Stimulated activated memory B cell treated with anti-CD40 and anti-IgM and Interleukin-4, amounts not matched to agents 10 μg/mL and 1 μg/mL and 100 μg/mL, for 72 hours (primary cell): Measurements from ENCODE around the gene OIT3.

Source experiments
- ATAC-seq: fragments of 150-1000 bp; cut with Tn5 transposase; 2 replicates; pipeline ENCODE4 v1.10.0; 2021
- H3K27ac Mint-ChIP-seq: one replicate; pipeline ENCODE4 v1.8.0; 2022; ENCODE audit warnings: mild to moderate bottlenecking, mixed read lengths
- H3K27me3 Mint-ChIP-seq: one replicate; pipeline ENCODE4 v1.8.0; 2022; ENCODE audit warnings: mixed read lengths
- H3K36me3 Mint-ChIP-seq: one replicate; pipeline ENCODE4 v1.8.0; 2022; ENCODE audit warnings: mixed read lengths
- H3K4me1 Mint-ChIP-seq: one replicate; pipeline ENCODE4 v1.8.0; 2022; ENCODE audit warnings: mixed read lengths
- H3K4me3 Mint-ChIP-seq: one replicate; pipeline ENCODE4 v1.8.0; 2022; ENCODE audit warnings: mild to moderate bottlenecking, moderate library complexity, mixed read lengths
- H3K9me3 Mint-ChIP-seq: one replicate; pipeline ENCODE4 v1.8.0; 2022; ENCODE audit warnings: mixed read lengths

The OIT3 gene

DNA sequence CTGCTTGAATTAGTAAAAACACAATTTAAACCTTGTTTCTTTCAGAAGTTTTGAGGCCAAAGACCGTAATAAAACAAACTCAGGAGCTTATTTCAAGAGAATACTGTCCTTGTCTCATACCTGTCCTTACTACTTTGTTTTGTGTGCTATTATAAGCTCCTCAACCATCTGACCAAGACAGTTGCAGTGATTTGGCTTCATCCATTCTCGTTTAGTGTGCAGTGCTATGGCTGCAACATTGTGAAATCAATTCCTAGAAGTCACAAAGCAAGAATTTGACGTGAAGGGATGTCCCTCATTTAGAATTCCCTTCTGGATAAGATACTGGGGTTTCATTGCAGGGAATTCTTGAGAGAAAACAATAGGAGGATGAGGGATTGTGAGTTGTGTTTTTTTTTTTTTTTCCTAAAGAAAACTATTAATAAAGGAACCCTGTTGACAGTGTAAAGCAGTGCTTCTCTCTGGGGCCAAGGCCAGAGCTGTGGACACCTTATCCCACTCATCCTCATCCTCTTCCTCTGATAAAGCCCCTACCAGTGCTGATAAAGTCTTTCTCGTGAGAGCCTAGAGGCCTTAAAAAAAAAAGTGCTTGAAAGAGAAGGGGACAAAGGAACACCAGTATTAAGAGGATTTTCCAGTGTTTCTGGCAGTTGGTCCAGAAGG lies at the start of gene OIT3:
TSS of gene OIT3 (plus strand) at position 604 of the 663 bp plus-strand sequence. CDS start 60 bp downstream, outside the sequence.
- Mint-ChIP-seq H3K4me1 (no peaks in the 10 kb centered on the region), H3K9me3 (peaks cover 2% of the 10 kb centered on the region), H3K27me3 (peaks cover 15% of the 10 kb centered on the region), H3K27ac (no peak within 1 kb of the TSS), H3K4me3 (no peak within 1 kb of the TSS), H3K36me3 (peaks cover 6% of the 10 kb centered on the region)
- no peak for ATAC-seq

DNA sequence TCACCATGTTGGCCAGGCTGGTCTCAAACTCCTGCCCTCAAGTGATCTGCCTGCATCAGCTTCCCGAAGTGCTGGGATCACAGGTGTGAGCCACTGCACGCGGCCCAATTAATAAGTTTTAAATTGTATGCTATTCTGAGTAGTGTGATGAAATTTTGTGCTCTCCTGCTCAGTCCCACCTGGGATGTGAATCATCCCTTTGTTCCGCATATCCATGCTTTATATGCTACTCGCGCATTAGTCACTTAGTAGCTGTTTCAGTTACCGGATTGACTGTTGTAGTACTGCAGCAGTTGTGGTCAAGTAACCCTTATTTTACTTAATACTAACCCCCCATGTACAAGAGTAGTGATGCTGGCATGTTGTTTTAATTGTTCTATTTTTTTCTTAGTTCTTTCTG lies 47.3 kb upstream of the OIT3 start:
- Mint-ChIP-seq H3K27ac (no peak overlapping the region), H3K36me3 (peaks cover 19% of the 10 kb centered on the region), H3K4me1 (no peaks in the 10 kb centered on the region), H3K4me3 (no peak overlapping the region), H3K27me3 (no peaks in the 10 kb centered on the region), H3K9me3 (peaks cover 6% of the 10 kb centered on the region)
- no peak for ATAC-seq

- Mint-ChIP-seq H3K4me1 (no peaks in the 10 kb centered on the region), H3K36me3 (peaks cover 28% of the 10 kb centered on the region), H3K4me3 (no peak overlapping the region), H3K9me3 (peaks cover 6% of the 10 kb centered on the region), H3K27me3 (no peaks in the 10 kb centered on the region), H3K27ac (no peak overlapping the region)
- ATAC-seq = no peak
Observed at GRCh38 chr10:72847681-72848080, 45.9 kb upstream of the OIT3 start.

GRCh38 chr10:72850861-72851260 lies 42.7 kb upstream of the OIT3 start:
- Mint-ChIP-seq H3K4me3 (no peak overlapping the region), H3K9me3 (peaks cover 6% of the 10 kb centered on the region), H3K27me3 (no peaks in the 10 kb centered on the region), H3K27ac (no peak overlapping the region), H3K4me1 (no peaks in the 10 kb centered on the region), H3K36me3 (peaks cover 35% of the 10 kb centered on the region)
- no peak for ATAC-seq

DNA sequence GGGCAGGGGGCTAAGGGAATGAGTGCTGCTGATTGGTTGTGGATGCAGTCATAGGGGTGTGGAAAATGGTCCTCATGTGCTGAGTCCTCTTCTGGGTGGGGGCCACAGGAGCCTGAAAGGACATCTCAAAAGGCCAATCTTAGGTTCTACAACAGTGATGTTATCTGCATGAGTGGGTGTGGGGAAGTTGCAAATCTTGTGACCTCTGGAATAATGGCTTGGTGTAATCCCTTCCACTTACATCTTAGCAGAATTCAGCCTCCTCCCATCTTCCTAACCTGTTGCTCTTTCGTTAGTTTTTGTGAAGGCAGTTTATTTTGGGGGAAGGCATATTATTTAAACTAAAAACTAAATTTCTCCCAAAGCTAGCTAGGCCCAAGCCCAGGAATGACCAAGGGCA lies 42.0 kb upstream of the OIT3 start:
- no peak overlapping the region for H3K27ac Mint-ChIP-seq
- peaks cover 6% of the 10 kb centered on the region for H3K9me3 Mint-ChIP-seq
- peaks cover 35% of the 10 kb centered on the region for H3K36me3 Mint-ChIP-seq
- no peaks in the 10 kb centered on the region for H3K4me1 Mint-ChIP-seq
- ATAC-seq = no peak
- no peaks in the 10 kb centered on the region for H3K27me3 Mint-ChIP-seq
- no peak overlapping the region for H3K4me3 Mint-ChIP-seq

DNA sequence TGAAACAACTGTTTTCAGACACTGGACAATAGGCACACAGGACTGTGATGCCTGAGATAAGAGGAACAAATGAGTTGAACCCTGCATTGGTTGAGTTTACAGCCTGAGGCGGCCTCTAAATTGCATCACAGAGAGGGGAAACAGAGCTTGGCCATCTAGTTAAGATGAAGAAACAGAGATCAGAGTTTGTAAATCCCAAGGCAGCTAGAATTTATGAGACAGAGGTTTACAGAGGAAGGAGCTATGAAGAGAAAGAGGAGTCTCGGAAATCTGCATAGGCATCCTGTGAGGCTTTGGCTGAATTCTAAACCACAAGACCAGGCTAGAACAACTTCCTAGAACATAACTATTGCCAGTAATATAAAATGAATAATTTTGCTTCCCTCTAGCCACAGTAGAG lies 41.0 kb upstream of the OIT3 start:
- no peak overlapping the region for H3K4me3 Mint-ChIP-seq
- no peak for ATAC-seq
- H3K27ac Mint-ChIP-seq = no peak overlapping the region
- H3K27me3 Mint-ChIP-seq = no peaks in the 10 kb centered on the region
- no peaks in the 10 kb centered on the region for H3K4me1 Mint-ChIP-seq
- H3K36me3 Mint-ChIP-seq = peaks cover 35% of the 10 kb centered on the region
- H3K9me3 Mint-ChIP-seq = peaks cover 6% of the 10 kb centered on the region

DNA sequence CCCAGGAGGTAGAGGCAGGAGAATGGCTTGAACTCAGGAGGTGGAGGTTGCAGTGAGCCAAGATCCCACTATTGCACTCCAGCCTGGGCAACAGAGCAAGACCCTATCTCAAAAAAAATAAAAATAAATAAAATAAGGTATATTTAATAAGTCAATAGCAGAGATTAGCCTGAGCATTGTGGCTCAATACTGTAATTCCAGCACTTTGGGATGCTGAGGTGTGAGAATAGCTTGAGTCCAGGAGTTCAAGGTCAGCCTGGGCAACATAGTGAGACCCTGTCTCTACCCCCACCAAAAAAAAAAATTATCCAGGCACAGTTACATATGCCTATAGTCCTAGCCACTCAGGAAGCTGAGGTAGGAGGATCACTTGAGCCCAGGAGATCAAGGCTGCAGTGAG lies 38.4 kb upstream of the OIT3 start:
- Mint-ChIP-seq H3K9me3 (peaks cover 2% of the 10 kb centered on the region), H3K36me3 (peaks cover 25% of the 10 kb centered on the region), H3K27ac (no peak overlapping the region), H3K4me3 (no peak overlapping the region), H3K4me1 (no peaks in the 10 kb centered on the region), H3K27me3 (no peaks in the 10 kb centered on the region)
- no peak for ATAC-seq

GRCh38 chr10:72855790-72856189 lies 37.7 kb upstream of the OIT3 start:
- H3K4me1 Mint-ChIP-seq = no peaks in the 10 kb centered on the region
- no peak overlapping the region for H3K4me3 Mint-ChIP-seq
- H3K27me3 Mint-ChIP-seq = no peaks in the 10 kb centered on the region
- ATAC-seq = no peak
- H3K36me3 Mint-ChIP-seq = peaks cover 25% of the 10 kb centered on the region
- H3K9me3 Mint-ChIP-seq = no peaks in the 10 kb centered on the region
- no peak overlapping the region for H3K27ac Mint-ChIP-seq

DNA sequence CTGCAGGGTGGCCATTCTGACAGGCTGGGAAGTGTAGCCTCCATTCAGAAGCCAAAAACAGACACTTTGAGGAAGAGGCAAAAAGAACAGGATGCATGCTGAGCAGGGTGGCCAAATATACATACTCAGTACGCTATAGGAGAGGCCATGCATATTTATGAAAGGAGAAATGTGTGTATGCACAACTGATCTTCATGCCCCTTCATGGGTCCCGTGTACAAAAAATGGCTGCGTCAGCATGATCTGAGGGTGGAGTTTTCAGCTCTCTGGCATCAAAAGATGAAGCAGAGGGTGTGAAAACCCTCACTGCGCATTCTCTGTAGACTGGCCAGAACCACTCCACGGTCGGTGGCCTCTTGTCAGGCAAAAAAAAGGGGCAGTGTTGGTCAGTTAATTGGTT lies 35.5 kb upstream of the OIT3 start:
- Mint-ChIP-seq H3K9me3 (no peaks in the 10 kb centered on the region), H3K36me3 (peaks cover 20% of the 10 kb centered on the region), H3K27me3 (no peaks in the 10 kb centered on the region), H3K4me1 (no peaks in the 10 kb centered on the region), H3K4me3 (no peak overlapping the region), H3K27ac (no peak overlapping the region)
- no peak for ATAC-seq

DNA sequence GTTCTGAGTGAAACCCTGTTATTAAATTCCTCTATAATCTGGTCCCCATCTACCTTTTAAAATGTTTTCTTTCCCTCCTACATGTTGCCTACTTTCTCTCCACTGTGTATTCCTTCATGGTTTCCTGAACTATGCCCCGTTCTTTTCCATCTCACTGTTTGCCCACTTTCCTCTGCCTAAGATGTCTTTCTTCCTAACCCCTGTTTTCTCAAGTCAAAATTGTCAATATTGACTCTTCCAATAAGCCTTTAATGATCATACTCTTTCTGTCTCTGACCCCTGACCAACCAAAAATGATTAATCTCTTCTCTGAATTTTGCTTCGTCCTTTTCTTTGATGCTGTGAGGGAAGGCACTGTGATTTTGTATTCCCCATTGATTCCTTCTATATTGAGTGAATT lies 30.6 kb upstream of the OIT3 start:
- Mint-ChIP-seq H3K27ac (no peak overlapping the region), H3K9me3 (no peaks in the 10 kb centered on the region), H3K4me1 (no peaks in the 10 kb centered on the region), H3K36me3 (peaks cover 18% of the 10 kb centered on the region), H3K27me3 (no peaks in the 10 kb centered on the region), H3K4me3 (no peak overlapping the region)
- no peak for ATAC-seq

DNA sequence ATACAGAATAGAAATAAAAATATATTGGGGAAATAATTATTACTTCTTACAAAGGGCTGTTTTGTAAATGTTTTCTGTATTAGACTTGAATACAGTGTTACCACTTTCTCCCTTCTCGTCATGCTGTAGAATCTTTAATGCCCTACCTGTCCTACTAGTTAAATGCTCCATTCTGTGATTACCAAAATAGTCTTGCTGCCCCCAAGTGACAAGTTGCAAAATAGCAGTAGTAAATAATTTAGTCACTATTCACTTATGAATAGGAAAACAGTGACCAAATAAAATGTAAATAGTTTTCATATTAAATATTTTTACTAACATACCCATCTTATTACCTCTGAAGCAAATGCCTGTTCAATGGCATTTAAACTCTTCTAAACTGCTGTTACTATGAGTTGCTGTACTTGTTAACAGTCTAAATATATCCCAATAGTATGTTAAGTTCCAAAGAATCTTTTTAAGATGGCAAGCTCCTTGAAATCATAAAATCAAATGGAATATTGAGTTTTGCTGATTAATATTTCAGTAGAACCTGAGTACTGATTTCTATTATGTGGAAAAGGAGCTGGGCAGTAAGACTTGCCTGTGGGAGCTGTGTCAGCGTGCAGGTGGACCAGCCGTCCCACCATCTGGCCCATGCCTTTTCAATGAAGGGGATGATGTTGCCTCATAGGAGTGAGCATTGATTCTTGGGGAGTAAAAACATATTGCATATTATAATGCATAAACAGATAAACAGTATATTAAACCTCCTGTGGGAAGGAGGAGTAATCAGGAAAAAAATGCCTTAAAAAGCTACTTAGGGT lies 18.1 kb upstream of the OIT3 start:
- Mint-ChIP-seq H3K27ac (no peak overlapping the region), H3K27me3 (no peaks in the 10 kb centered on the region)
- no peak for ATAC-seq

GRCh38 chr10:72879245-72879644 lies 14.3 kb upstream of the OIT3 start:
- Mint-ChIP-seq H3K4me3 (no peak overlapping the region), H3K9me3 (no peaks in the 10 kb centered on the region), H3K27me3 (no peaks in the 10 kb centered on the region), H3K27ac (no peak overlapping the region), H3K36me3 (peaks cover 66% of the 10 kb centered on the region), H3K4me1 (peaks cover 11% of the 10 kb centered on the region)
- ATAC-seq = no peak

More for the DNA sequence above, 18.1 kb upstream of the OIT3 start:
- Mint-ChIP-seq H3K4me3 (no peak overlapping the region), H3K9me3 (no peaks in the 10 kb centered on the region), H3K36me3 (peaks cover 44% of the 10 kb centered on the region), H3K4me1 (peaks cover 11% of the 10 kb centered on the region)

DNA sequence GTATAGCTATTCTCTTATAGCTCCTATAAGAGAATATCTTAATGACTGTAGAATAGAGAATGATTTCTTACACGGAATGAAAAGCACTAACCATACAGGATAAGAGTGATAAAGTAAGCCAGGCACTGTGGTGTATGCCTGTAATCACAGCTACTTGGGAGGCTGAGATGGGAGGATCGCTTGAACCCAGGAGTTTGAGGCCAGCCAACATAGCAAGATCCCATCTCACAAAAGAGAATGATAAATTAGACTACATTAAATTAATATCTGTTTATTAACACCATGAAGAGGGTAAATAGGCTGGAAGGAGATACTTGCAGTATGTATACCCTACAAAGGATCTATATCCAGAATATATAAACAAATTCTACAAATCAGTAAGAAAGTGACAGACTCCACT lies 12.2 kb upstream of the OIT3 start:
- Mint-ChIP-seq H3K4me3 (no peak overlapping the region), H3K4me1 (peaks cover 9% of the 10 kb centered on the region), H3K27me3 (no peaks in the 10 kb centered on the region), H3K36me3 (peaks cover 75% of the 10 kb centered on the region), H3K9me3 (no peaks in the 10 kb centered on the region), H3K27ac (no peak overlapping the region)
- ATAC-seq = no peak

- Mint-ChIP-seq H3K27me3 (no peaks in the 10 kb centered on the region), H3K4me1 (peaks cover 6% of the 10 kb centered on the region), H3K9me3 (no peaks in the 10 kb centered on the region), H3K36me3 (peaks cover 77% of the 10 kb centered on the region), H3K27ac (no peak overlapping the region), H3K4me3 (no peak overlapping the region)
- ATAC-seq = no peak
Observed at GRCh38 chr10:72883861-72884260, 9.7 kb upstream of the OIT3 start.

GRCh38 chr10:72885953-72886352 lies 7.6 kb upstream of the OIT3 start:
- H3K9me3 Mint-ChIP-seq = peaks cover 1% of the 10 kb centered on the region

DNA sequence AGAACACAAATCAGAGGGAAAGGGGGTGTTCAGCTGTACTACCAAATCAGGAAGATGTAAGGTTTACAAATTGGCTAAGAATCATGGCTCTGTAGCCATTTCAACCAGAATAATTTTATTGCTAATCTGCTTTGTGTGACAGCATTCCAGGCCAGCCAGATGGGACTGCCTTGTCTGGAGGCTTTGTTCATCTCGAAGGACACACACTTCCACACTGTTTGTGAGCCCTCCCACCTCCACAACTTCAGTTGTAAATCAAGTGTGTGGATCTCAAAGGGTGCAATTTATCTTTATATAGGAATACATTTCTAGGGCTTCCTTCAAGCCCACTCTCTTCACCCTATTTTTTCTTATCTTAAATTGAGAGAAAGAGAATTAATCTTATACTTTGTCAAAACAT lies 6.9 kb upstream of the OIT3 start:
- peaks cover 6% of the 10 kb centered on the region for H3K4me1 Mint-ChIP-seq
- no peak for ATAC-seq

More at GRCh38 chr10:72885953-72886352, 7.6 kb upstream of the OIT3 start:
- Mint-ChIP-seq H3K4me1 (peaks cover 6% of the 10 kb centered on the region), H3K36me3 (peaks cover 62% of the 10 kb centered on the region), H3K27ac (no peak overlapping the region), H3K27me3 (no peaks in the 10 kb centered on the region), H3K4me3 (no peak overlapping the region)
- no peak for ATAC-seq

More for the DNA sequence above, 6.9 kb upstream of the OIT3 start:
- Mint-ChIP-seq H3K36me3 (peaks cover 55% of the 10 kb centered on the region), H3K27ac (no peak overlapping the region), H3K9me3 (peaks cover 2% of the 10 kb centered on the region), H3K27me3 (no peaks in the 10 kb centered on the region), H3K4me3 (no peak overlapping the region)
